CD14-positive monocyte (primary cell): ENCODE measurements around the gene TDRD7. TPM values are rescaled to one million over a fixed set of nuclear protein-coding genes. Genes with fewer than 3 reads are reported as not detected.

Source experiments
- DNase-seq, 3 donors: peaks; one replicate each; pipeline ENCODE4 v3.0.0-alpha.2; 2011 to 2022
- H2AFZ ChIP-seq: 2 replicates; pipeline ENCODE4 v1.6.0; 2012; ENCODE audit warnings: mild to moderate bottlenecking, low read depth, low read length, inconsistent platforms; ENCODE audit not compliant: insufficient read depth, poor library complexity, severe bottlenecking
- H3K27ac ChIP-seq, 2 donors: 1 replicate in 1 of 2; 2 replicates in 1 of 2; pipeline ENCODE4 v1.5.1; 2012 to 2013; ENCODE audit warnings: low read length in 2 of 2, control low read depth in 1 of 2, inconsistent platforms in 1 of 2, low read depth in 1 of 2, mild to moderate bottlenecking in 1 of 2
- H3K27me3 ChIP-seq, 2 donors: one replicate each; pipeline versions ENCODE4 v1.6.0 to v1.6.1; 2011 to 2013; ENCODE audit warnings: low read length in 2 of 2; ENCODE audit not compliant: control insufficient read depth in 2 of 2, insufficient read depth in 2 of 2
- H3K36me3 ChIP-seq, 2 donors: replicated peaks in 1 of 2; 1 replicate in 1 of 2; 2 replicates in 1 of 2; pipeline versions ENCODE4 v1.5.1 to v1.6.1; 2012 to 2013; ENCODE audit warnings: low read length in 2 of 2, control low read depth in 1 of 2, inconsistent platforms in 1 of 2, mild to moderate bottlenecking in 1 of 2; ENCODE audit not compliant: insufficient read depth in 2 of 2, control insufficient read depth in 1 of 2
- H3K4me1 ChIP-seq, 2 donors: 1 replicate in 1 of 2; 2 replicates in 1 of 2; pipeline versions ENCODE4 v1.5.1 to v1.6.1; 2012 to 2013; ENCODE audit warnings: low read length in 2 of 2, control low read depth in 1 of 2, inconsistent platforms in 1 of 2, mild to moderate bottlenecking in 1 of 2, moderate library complexity in 1 of 2; ENCODE audit not compliant: insufficient read depth in 2 of 2, control insufficient read depth in 1 of 2
- H3K4me2 ChIP-seq: replicated peaks from 2 replicates; pipeline ENCODE3; 2012; ENCODE audit warnings: low read length, moderate library complexity, mild to moderate bottlenecking; ENCODE audit not compliant: poor library complexity, severe bottlenecking; ENCODE audit errors: extremely low read depth
- H3K4me3 ChIP-seq, 3 experiments: fragments of 200-600 bp in 1 of 3; sonication (generic) in 1 of 3; replicated peaks in 1 of 3; 1 replicate in 2 of 3; 2 replicates in 1 of 3; pipeline ENCODE4 v1.5.1; 2011 to 2013; ENCODE audit warnings: low read length in 3 of 3, mild to moderate bottlenecking in 3 of 3, control low read depth in 2 of 3, low read depth in 2 of 3, inconsistent platforms in 1 of 3, moderate library complexity in 1 of 3
- H3K79me2 ChIP-seq: 2 replicates; pipeline ENCODE4 v1.6.0; 2012; ENCODE audit warnings: mild to moderate bottlenecking, control low read depth, inconsistent platforms, low read length, moderate library complexity; ENCODE audit not compliant: insufficient read depth
- H3K9ac ChIP-seq: 2 replicates; pipeline ENCODE4 v1.6.0; 2017; ENCODE audit warnings: low read length, mild to moderate bottlenecking; ENCODE audit not compliant: insufficient read depth, poor library complexity, severe bottlenecking
- H3K9me3 ChIP-seq, 2 donors: replicated peaks in 1 of 2; 1 replicate in 1 of 2; 2 replicates in 1 of 2; pipeline versions ENCODE4 v1.5.1 to v1.6.1; 2012 to 2013; ENCODE audit warnings: low read length in 2 of 2, control low read depth in 1 of 2; ENCODE audit not compliant: control insufficient read depth in 1 of 2, insufficient read depth in 1 of 2
- H4K20me1 ChIP-seq: 2 replicates; pipeline ENCODE4 v1.6.0; 2012; ENCODE audit warnings: mild to moderate bottlenecking, low read length, control low read depth, moderate library complexity; ENCODE audit not compliant: insufficient read depth
- H3K27ac Mint-ChIP-seq, 7 donors: one replicate each; pipeline ENCODE4 v1.8.0; 2020; ENCODE audit warnings: mild to moderate bottlenecking in 7 of 7, mixed read lengths in 7 of 7, moderate library complexity in 6 of 7, inconsistent platforms in 2 of 7
- H3K27me3 Mint-ChIP-seq, 3 donors: one replicate each; pipeline ENCODE4 v1.8.0; 2021 to 2022; ENCODE audit warnings: low read depth in 3 of 3, mild to moderate bottlenecking in 3 of 3, mixed read lengths in 3 of 3, moderate library complexity in 3 of 3, inconsistent platforms in 1 of 3
- H3K36me3 Mint-ChIP-seq, 2 donors: one replicate each; pipeline ENCODE4 v1.8.0; 2020; ENCODE audit warnings: mixed read lengths in 2 of 2, inconsistent platforms in 1 of 2, mild to moderate bottlenecking in 1 of 2
- H3K4me1 Mint-ChIP-seq: one replicate; pipeline ENCODE4 v1.8.0; 2020; ENCODE audit warnings: mild to moderate bottlenecking, mixed read lengths
- H3K4me3 Mint-ChIP-seq, 2 donors: one replicate each; pipeline ENCODE4 v1.8.0; 2020; ENCODE audit warnings: mild to moderate bottlenecking in 2 of 2, mixed read lengths in 2 of 2, moderate library complexity in 1 of 2
- H3K9me3 Mint-ChIP-seq, 7 donors: one replicate each; pipeline ENCODE4 v1.8.0; 2020 to 2022; ENCODE audit warnings: mixed read lengths in 7 of 7, mild to moderate bottlenecking in 6 of 7, moderate library complexity in 6 of 7, inconsistent platforms in 2 of 7
- CTCF ChIP-seq: fragments of 200-600 bp; IDR thresholded peaks from one replicate; pipeline ENCODE4 v1.8.0; 2022; ENCODE audit warnings: antibody characterized with exemption, mild to moderate bottlenecking
- WGBS: methylation state at CpG from one replicate; pipeline ENCODE4 v1.1.5; 2013; ENCODE audit warnings: missing lambda C conversion rate; ENCODE audit not compliant: insufficient coverage; 5-methylcytosine and 5-hydroxymethylcytosine counted together
- intact Hi-C, 2 donors: fragments of 100-400 bp; cut with micrococcal nuclease; formaldehyde crosslinking; loops; one replicate each; pipeline versions ENCODE4 v1.15.0 to v1.15.1; 2023
- polyA plus RNA-seq, 3 donors: library from polyadenylated mRNA; depleted of rRNA in 1 of 3; unstranded in 2 of 3; stranded (reverse) in 1 of 3; fragments of 300-500 nt in 2 of 3; fragments of >200 nt in 1 of 3; fragmentation: Illumina TruSeq in 2 of 3; gene quantifications; 1 replicate in 2 of 3; 2 replicates in 1 of 3; pipeline ENCODE4 v1.2.3, GENCODE V29; 2012 to 2021

The TDRD7 gene
- polyA plus RNA-seq, 3 donors, result 8.1 to 12.0 (median 11.1) TPM

- Histone ChIP-seq H3K27me3 (no peaks in the 10 kb centered on the region), H3K4me1 (peaks cover 50% of the 10 kb centered on the region in 2 donors), H3K4me3 (no peak overlapping the region), H3K79me2 (peaks cover 81% of the 10 kb centered on the region), H3K9ac (no peak overlapping the region), H4K20me1 (peaks cover 69% of the 10 kb centered on the region), H3K36me3 (no peaks in the 10 kb centered on the region), H3K9me3 (no peaks in the 10 kb centered on the region), H3K4me2 (no peak overlapping the region), H2AFZ (no peak overlapping the region), H3K27ac (peak overlapping the region in 1 of 2 donors; percentile 63)
- Mint-ChIP-seq H3K4me3 (no peak overlapping the region), H3K27me3 (no peaks in the 10 kb centered on the region), H3K27ac (peak overlapping the region in 4 of 7 donors; percentile 44 to 67 (median 56)), H3K4me1 (peaks cover 72% of the 10 kb centered on the region), H3K9me3 (no peaks in the 10 kb centered on the region), H3K36me3 (peaks cover 1 to 3% of the 10 kb centered on the region in 2 donors)
- DNase-seq, result no peak
- no peak for TF ChIP-seq CTCF
- intact Hi-C loops, result no loop called here
- WGBS, result no CpG with 5 or more reads among the region's 2 CpGs
Measured at GRCh38 chr9:97415146-97415545, 3.2 kb downstream of the TDRD7 start.

GRCh38 chr9:97418880-97419279 lies 7.0 kb downstream of the TDRD7 start:
- peaks cover 100% of the 10 kb centered on the region for H3K79me2 ChIP-seq
- WGBS, result 100% methylated on average over 1 of the region's 3 CpGs
- no peak overlapping the region for H3K4me3 Mint-ChIP-seq

More at GRCh38 chr9:97418880-97419279, 7.0 kb downstream of the TDRD7 start:
- no peaks in the 10 kb centered on the region for H3K27me3 Mint-ChIP-seq
- H3K9ac ChIP-seq, result no peak overlapping the region
- H3K4me3 ChIP-seq, result no peak overlapping the region
- H3K4me2 ChIP-seq, result no peak overlapping the region
- DNase-seq, result no peak
- no peaks in the 10 kb centered on the region for H3K36me3 ChIP-seq
- H3K9me3 ChIP-seq, result no peaks in the 10 kb centered on the region
- peaks cover 97% of the 10 kb centered on the region for H4K20me1 ChIP-seq
- peak overlapping the region in 1 of 2 donors; percentile 63 for H3K27ac ChIP-seq
- H3K36me3 Mint-ChIP-seq, result peaks cover 1 to 6% of the 10 kb centered on the region in 2 donors
- TF ChIP-seq CTCF, result no peak
- no peak overlapping the region for H2AFZ ChIP-seq
- no peaks in the 10 kb centered on the region for H3K27me3 ChIP-seq
- no peaks in the 10 kb centered on the region for H3K9me3 Mint-ChIP-seq
- intact Hi-C loops, result no loop called here
- H3K27ac Mint-ChIP-seq, result peak overlapping the region in 3 of 7 donors; percentile 26 to 53 (median 47)
- peaks cover 31 to 33% of the 10 kb centered on the region in 2 donors for H3K4me1 ChIP-seq
- peaks cover 60% of the 10 kb centered on the region for H3K4me1 Mint-ChIP-seq
